PC-3 (cell line): Measurements from ENCODE around the gene SLC25A52.

Experiments
- EZH2 ChIP-seq: fragments of 300-600 bp; sonication (generic); IDR thresholded peaks from one replicate; pipeline ENCODE4 v1.6.1; 2017; ENCODE audit warnings: antibody characterized with exemption, mild to moderate bottlenecking, low read length; ENCODE audit not compliant: unreplicated experiment
- TF ChIP-seq, protein P1 (sequence below): fragments of 300-600 bp; sonication (generic); conservative IDR thresholded peaks from 2 replicates; pipeline ENCODE4 v1.5.1; 2017; ENCODE audit warnings: antibody characterized with exemption, low read depth, mild to moderate bottlenecking, low read length

DNA sequence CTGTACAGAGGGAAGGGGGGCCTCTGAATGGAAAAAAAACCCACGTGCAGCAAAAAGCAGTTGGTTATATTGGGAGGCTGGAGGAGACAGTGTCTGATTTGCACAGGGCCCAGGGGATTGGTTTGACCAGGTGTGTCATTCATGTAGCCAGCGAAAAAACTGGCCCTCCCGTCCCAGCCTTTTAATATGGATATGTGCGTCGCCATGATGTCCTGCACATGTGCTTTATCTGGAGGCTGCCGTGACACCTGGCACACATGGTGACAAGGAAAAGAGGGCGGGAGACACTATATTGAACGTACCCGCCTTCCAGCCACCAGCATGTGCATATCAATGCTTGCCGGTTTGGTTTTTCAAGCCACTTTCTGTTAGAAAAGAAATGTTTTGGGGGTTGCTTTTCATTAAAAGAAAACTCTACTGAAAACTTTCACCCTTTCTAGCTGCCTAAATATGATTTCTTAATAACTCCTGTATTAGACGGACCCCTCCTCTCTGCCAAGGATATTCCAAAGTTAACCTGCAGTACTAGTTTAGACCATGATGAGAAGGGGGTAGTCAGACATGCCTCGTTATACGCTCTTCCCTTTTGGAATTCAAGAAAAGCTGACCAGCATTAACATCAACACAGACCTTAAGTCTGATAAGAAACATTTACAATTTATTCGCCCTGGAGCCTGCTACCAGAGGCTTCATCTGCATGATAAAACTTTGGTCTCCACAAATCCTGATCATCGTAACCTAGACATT lies 16.2 kb downstream of the SLC25A52 start:
- TF ChIP-seq, protein P1, sequence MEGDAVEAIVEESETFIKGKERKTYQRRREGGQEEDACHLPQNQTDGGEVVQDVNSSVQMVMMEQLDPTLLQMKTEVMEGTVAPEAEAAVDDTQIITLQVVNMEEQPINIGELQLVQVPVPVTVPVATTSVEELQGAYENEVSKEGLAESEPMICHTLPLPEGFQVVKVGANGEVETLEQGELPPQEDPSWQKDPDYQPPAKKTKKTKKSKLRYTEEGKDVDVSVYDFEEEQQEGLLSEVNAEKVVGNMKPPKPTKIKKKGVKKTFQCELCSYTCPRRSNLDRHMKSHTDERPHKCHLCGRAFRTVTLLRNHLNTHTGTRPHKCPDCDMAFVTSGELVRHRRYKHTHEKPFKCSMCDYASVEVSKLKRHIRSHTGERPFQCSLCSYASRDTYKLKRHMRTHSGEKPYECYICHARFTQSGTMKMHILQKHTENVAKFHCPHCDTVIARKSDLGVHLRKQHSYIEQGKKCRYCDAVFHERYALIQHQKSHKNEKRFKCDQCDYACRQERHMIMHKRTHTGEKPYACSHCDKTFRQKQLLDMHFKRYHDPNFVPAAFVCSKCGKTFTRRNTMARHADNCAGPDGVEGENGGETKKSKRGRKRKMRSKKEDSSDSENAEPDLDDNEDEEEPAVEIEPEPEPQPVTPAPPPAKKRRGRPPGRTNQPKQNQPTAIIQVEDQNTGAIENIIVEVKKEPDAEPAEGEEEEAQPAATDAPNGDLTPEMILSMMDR: no peak
- no peak for TF ChIP-seq EZH2
